ENCODE data around the gene NUDT5. TPM values are rescaled to one million over a fixed set of nuclear protein-coding genes. Genes with fewer than 3 reads are reported as not detected.

Gene NUDT5
- total and polyA plus RNA-seq, 7 donors, result 4.8 to 11.3 (median 5.2) TPM

DNA sequence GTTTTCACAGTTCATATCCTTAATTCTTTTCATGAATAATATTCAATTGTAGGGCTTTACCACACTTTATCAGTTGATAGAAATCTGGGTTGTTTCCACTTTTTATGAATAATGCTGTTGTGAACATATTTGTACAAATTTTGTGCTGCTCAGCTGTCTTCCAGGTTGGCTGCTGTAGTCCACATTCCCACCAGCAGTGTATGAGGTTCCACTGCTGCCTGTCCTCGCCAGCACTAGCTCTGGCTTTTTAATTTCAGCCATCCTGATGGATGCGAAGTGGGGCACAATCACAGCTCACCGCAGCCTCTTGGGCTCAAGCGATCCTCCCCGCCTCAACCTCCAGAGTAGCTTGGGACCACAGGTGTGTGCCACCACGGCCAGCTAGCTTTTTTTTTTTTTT, 32.8 kb downstream of the NUDT5 start:
- no peak for DNase-seq
- H3K27me3 ChIP-seq (ENCODE audit: insufficient read depth in 3 of 3, low read length in 2 of 3), result no peaks in the 10 kb centered on the region
- WGBS, 3 donors, result 90 to 96% (median 93%) methylated on average over 6 of the region's 6 CpGs
- intact Hi-C loops (cut with DNase I), result no loop called here
- no peaks in the 10 kb centered on the region for H3K9me3 ChIP-seq
- H3K36me3 ChIP-seq (ENCODE audit: insufficient read depth in 1 of 2, low read depth in 1 of 2), result peaks cover 9 to 98% of the 10 kb centered on the region in 2 donors
- H3K27ac ChIP-seq, result no peak overlapping the region
- TF ChIP-seq, protein P1, sequence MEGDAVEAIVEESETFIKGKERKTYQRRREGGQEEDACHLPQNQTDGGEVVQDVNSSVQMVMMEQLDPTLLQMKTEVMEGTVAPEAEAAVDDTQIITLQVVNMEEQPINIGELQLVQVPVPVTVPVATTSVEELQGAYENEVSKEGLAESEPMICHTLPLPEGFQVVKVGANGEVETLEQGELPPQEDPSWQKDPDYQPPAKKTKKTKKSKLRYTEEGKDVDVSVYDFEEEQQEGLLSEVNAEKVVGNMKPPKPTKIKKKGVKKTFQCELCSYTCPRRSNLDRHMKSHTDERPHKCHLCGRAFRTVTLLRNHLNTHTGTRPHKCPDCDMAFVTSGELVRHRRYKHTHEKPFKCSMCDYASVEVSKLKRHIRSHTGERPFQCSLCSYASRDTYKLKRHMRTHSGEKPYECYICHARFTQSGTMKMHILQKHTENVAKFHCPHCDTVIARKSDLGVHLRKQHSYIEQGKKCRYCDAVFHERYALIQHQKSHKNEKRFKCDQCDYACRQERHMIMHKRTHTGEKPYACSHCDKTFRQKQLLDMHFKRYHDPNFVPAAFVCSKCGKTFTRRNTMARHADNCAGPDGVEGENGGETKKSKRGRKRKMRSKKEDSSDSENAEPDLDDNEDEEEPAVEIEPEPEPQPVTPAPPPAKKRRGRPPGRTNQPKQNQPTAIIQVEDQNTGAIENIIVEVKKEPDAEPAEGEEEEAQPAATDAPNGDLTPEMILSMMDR (IDR thresholded peaks at IDR 0.05), result no peak
- no peak for ATAC-seq
- no peaks in the 10 kb centered on the region for H3K4me1 ChIP-seq
- H3K4me3 ChIP-seq, result no peak overlapping the region

DNA sequence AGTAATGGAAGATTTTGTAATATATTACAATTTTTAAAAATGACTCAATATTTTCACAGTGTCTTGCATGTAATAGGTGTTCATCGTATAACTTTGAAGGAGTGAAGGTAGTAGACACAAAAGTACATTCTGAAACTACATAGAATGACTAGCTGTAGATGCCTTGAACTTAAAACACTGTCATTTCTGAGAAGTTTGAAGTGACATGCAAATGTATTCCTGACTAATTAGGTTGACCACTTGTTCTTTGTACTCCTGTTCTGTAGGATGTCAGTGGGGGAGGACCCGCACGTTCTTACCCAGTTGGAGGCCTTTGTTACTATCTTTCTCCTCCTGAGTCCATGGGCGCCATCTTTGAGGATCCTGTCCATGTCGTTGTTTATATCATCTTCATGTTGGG, 35.0 kb downstream of the NUDT5 start:
- Histone ChIP-seq H3K4me1 (no peaks in the 10 kb centered on the region), H3K4me3 (no peak overlapping the region), H3K9me3 (no peaks in the 10 kb centered on the region), H3K27ac (no peak overlapping the region), H3K27me3 (ENCODE audit: insufficient read depth in 3 of 3, low read length in 2 of 3) (no peaks in the 10 kb centered on the region), H3K36me3 (ENCODE audit: insufficient read depth in 1 of 2, low read depth in 1 of 2) (peaks cover 6 to 88% of the 10 kb centered on the region in 2 donors)
- TF ChIP-seq, protein P1 (IDR thresholded peaks at IDR 0.05), result no peak
- DNase-seq (no peak), ATAC-seq (no peak)
- WGBS, 3 donors, result 94 to 98% (median 97%) methylated on average over 5 of the region's 5 CpGs
- intact Hi-C loops (cut with DNase I), result no loop called here

DNA sequence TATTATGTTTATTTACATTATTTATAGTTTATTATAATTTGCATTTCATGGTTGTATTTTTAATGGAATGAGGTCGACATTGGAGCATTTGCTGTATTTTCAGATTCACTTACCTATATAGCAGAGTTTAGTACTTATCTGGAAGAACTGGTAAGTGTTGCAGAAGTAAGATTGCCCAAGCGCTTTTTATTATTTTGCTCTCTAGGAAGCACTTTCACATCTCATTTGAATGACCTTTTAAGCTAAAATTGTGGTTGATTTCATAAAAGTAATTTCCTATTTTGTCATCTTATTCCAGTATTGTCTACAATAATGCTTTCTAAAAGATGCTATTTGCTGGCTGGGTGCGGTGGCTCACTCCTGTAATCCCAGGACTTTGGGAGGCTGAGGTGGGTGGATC, 37.6 kb downstream of the NUDT5 start:
- peaks cover 6 to 78% of the 10 kb centered on the region in 2 donors for H3K36me3 ChIP-seq (ENCODE audit: insufficient read depth in 1 of 2, low read depth in 1 of 2)
- no peak for ATAC-seq
- H3K4me3 ChIP-seq, result no peak overlapping the region
- intact Hi-C loops (cut with DNase I), result no loop called here
- no peaks in the 10 kb centered on the region for H3K4me1 ChIP-seq
- DNase-seq, result no peak
- no peaks in the 10 kb centered on the region for H3K9me3 ChIP-seq
- H3K27ac ChIP-seq, result no peak overlapping the region
- H3K27me3 ChIP-seq (ENCODE audit: insufficient read depth in 3 of 3, low read length in 2 of 3), result no peaks in the 10 kb centered on the region
- WGBS, 3 donors, result 90 to 94% (median 94%) methylated on average over 3 of the region's 3 CpGs
- TF ChIP-seq, protein P1 (IDR thresholded peaks at IDR 0.05), result no peak

DNA sequence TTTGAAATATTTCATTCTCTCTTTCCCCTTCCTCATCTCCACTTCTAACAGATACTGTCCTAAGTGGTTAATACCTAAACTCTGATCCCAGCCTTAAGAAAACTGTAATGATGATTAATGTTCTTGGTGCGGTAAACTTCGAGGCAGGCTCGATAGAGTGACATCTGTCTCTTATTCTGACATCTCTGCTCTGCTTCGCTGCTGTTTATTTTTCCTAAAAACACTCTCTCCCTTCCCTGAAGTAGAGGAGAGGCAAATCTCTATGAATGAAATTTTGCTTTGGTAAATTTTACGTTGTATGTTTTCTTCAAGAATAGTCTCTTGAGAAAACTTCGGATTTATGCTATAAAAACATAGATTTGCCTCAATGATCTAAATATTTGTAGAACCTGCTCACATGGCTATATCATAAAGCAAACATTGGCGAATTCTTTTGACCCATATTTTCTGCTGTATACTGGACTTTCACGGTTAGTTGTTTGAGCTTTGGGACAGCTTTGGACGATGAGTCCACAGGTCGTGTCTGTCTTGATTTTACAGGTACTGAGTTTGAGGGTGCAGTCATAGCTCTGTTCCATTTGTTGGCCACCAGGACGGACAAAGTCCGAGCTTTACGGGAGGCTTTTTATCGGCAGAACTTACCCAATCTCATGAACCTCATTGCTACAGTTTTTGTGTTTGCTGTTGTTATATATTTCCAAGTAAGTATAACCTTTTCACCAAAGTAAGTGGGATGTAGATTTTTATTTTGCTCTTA, 39.1 kb downstream of the NUDT5 start:
- H3K27ac ChIP-seq, result no peak overlapping the region
- TF ChIP-seq, protein P1 (IDR thresholded peaks at IDR 0.05), result no peak
- ATAC-seq (no peak), DNase-seq (no peak)
- H3K27me3 ChIP-seq (ENCODE audit: insufficient read depth in 3 of 3, low read length in 2 of 3), result no peaks in the 10 kb centered on the region
- no peaks in the 10 kb centered on the region for H3K9me3 ChIP-seq
- no peaks in the 10 kb centered on the region for H3K4me1 ChIP-seq
- H3K4me3 ChIP-seq, result no peak overlapping the region
- H3K36me3 ChIP-seq (ENCODE audit: insufficient read depth in 1 of 2, low read depth in 1 of 2), result peaks cover 0 to 63% of the 10 kb centered on the region in 2 donors
- intact Hi-C loops (cut with DNase I), result no loop called here
- 91 to 93% (median 92%) methylated on average over 14 of the region's 14 CpGs for WGBS, 3 donors

DNA sequence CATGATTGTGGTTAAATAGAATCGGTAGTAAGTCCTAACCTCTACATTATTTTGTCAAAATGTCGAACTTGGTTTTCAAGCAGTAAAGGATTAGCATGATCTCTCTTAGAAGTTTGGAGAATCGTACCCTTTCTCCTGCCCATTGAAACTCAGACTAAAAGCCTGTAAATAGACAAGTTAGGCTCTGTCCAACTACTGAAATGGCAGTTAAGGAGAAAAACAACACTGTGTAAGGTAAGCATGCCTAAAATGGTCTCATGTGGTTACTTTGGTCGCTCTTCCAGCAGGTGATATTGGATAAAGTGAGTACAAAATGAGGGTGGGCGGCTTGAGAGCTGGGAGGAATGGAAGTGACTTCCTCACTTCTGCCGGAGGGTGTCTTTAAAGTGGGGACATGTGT, 41.2 kb downstream of the NUDT5 start:
- no peaks in the 10 kb centered on the region for H3K9me3 ChIP-seq
- ATAC-seq (no peak), DNase-seq (no peak)
- H3K36me3 ChIP-seq (ENCODE audit: insufficient read depth in 1 of 2, low read depth in 1 of 2), result peaks cover 0 to 59% of the 10 kb centered on the region in 2 donors
- TF ChIP-seq, protein P1 (IDR thresholded peaks at IDR 0.05), result no peak
- H3K4me3 ChIP-seq, result no peak overlapping the region
- H3K4me1 ChIP-seq, result no peaks in the 10 kb centered on the region
- 89 to 90% (median 89%) methylated on average over 6 of the region's 6 CpGs for WGBS, 3 donors
- no peak overlapping the region for H3K27ac ChIP-seq
- intact Hi-C loops (cut with DNase I), result no loop called here
- no peaks in the 10 kb centered on the region for H3K27me3 ChIP-seq (ENCODE audit: insufficient read depth in 3 of 3, low read length in 2 of 3)
